Activated CD8-positive, alpha-beta memory T cell treated with anti-CD3 and anti-CD28 coated beads, Interleukin-2, amount 10 ng/mL, durations not matched to agents 7 days and 5 days (primary cell): ENCODE results near the gene TMEM202. TPM values are rescaled to one million over a fixed set of nuclear protein-coding genes. Genes with fewer than 3 reads are reported as not detected.
"Not testable (repeated sequence)": the region's sequence is repeated elsewhere in the genome, so short reads cannot be mapped to it uniquely, and the experiment has no call there.

ENCODE experiments used
- ATAC-seq: fragments of 150-1000 bp; cut with Tn5 transposase; one replicate; pipeline ENCODE4 v1.10.0; 2021; ENCODE audit warnings: moderate library complexity
- CTCF ChIA-PET: fragments of 350-600 bp; sonication (Branson Sonifier 250); formaldehyde crosslinking; loops from one replicate; lab custom pipeline; 2021; ENCODE audit warnings: antibody characterized with exemption; lab: Charles Lee
- DNase-seq: peaks from one replicate; pipeline ENCODE4 v3.0.0-alpha.2; 2020
- H3K27ac Mint-ChIP-seq: one replicate; pipeline ENCODE4 v1.8.0; 2021; ENCODE audit warnings: mild to moderate bottlenecking, mixed read lengths
- H3K27me3 Mint-ChIP-seq: one replicate; pipeline ENCODE4 v1.8.0; 2021; ENCODE audit warnings: mixed read lengths
- H3K36me3 Mint-ChIP-seq: one replicate; pipeline ENCODE4 v1.8.0; 2021; ENCODE audit warnings: mild to moderate bottlenecking, mixed read lengths
- H3K4me1 Mint-ChIP-seq: one replicate; pipeline ENCODE4 v1.8.0; 2021; ENCODE audit warnings: mixed read lengths
- H3K4me3 Mint-ChIP-seq: one replicate; pipeline ENCODE4 v1.8.0; 2021; ENCODE audit warnings: mild to moderate bottlenecking, moderate library complexity, mixed read lengths
- H3K9me3 Mint-ChIP-seq: one replicate; pipeline ENCODE4 v1.8.0; 2022; ENCODE audit warnings: low read depth, mixed read lengths
- total RNA-seq, 2 experiments: library from RNA; stranded (reverse); gene quantifications; one replicate each; pipeline ENCODE4 v1.2.3, GENCODE V29; 2021

TMEM202 gene
- total RNA-seq, 2 experiments from 2014 or later, result not detected

- no peaks in the 10 kb centered on the region for H3K9me3 Mint-ChIP-seq
- ATAC-seq (no peak), DNase-seq (no peak)
- no peaks in the 10 kb centered on the region for H3K27me3 Mint-ChIP-seq
- H3K36me3 Mint-ChIP-seq, result peaks cover 3% of the 10 kb centered on the region
- no peak overlapping the region for H3K27ac Mint-ChIP-seq
- no peak overlapping the region for H3K4me3 Mint-ChIP-seq
- H3K4me1 Mint-ChIP-seq, result peaks cover 48% of the 10 kb centered on the region
- CTCF ChIA-PET, result no interaction called here
Measured at GRCh38 chr15:72377331-72377730, 20.8 kb upstream of the TMEM202 start.

- CTCF ChIA-PET, H3K27ac Mint-ChIP-seq, ATAC-seq, H3K4me3 Mint-ChIP-seq, H3K9me3 Mint-ChIP-seq, H3K27me3 Mint-ChIP-seq, DNase-seq, H3K36me3 Mint-ChIP-seq: not testable (repeated sequence)
- peaks cover 33% of the 10 kb centered on the region for H3K4me1 Mint-ChIP-seq
Measured at GRCh38 chr15:72379106-72379505, 19.0 kb upstream of the TMEM202 start.

GRCh38 chr15:72379856-72380430 lies 18.2 kb upstream of the TMEM202 start:
- Mint-ChIP-seq H3K36me3 (no peaks in the 10 kb centered on the region), H3K9me3 (no peaks in the 10 kb centered on the region), H3K4me1 (peaks cover 25% of the 10 kb centered on the region), H3K27me3 (peaks cover 13% of the 10 kb centered on the region), H3K4me3 (no peak overlapping the region), H3K27ac (no peak overlapping the region)
- ATAC-seq, result no peak
- CTCF ChIA-PET, result no interaction called here
- no peak for DNase-seq

GRCh38 chr15:72380743-72381142 lies 17.4 kb upstream of the TMEM202 start:
- no peak for DNase-seq
- Mint-ChIP-seq H3K27ac (no peak overlapping the region), H3K27me3 (peaks cover 16% of the 10 kb centered on the region), H3K9me3 (no peaks in the 10 kb centered on the region), H3K4me3 (no peak overlapping the region), H3K4me1 (peaks cover 18% of the 10 kb centered on the region), H3K36me3 (no peaks in the 10 kb centered on the region)
- CTCF ChIA-PET, result no interaction called here
- no peak for ATAC-seq

GRCh38 chr15:72382146-72382545 lies 16.0 kb upstream of the TMEM202 start:
- H3K4me1 Mint-ChIP-seq, result peaks cover 11% of the 10 kb centered on the region
- CTCF ChIA-PET, result interaction anchor here (0.8 kb wide), 1 partner anchor 79 kb away, joined by 3 read pairs; no protein-coding TSS in a partner anchor
- H3K9me3 Mint-ChIP-seq, result no peaks in the 10 kb centered on the region
- no peaks in the 10 kb centered on the region for H3K36me3 Mint-ChIP-seq
- H3K4me3 Mint-ChIP-seq, result no peak overlapping the region
- peaks cover 16% of the 10 kb centered on the region for H3K27me3 Mint-ChIP-seq
- no peak for DNase-seq
- ATAC-seq, result no peak
- no peak overlapping the region for H3K27ac Mint-ChIP-seq

GRCh38 chr15:72387741-72388140 lies 10.4 kb upstream of the TMEM202 start:
- CTCF ChIA-PET, result no interaction called here
- DNase-seq (no peak), ATAC-seq (no peak)
- H3K9me3 Mint-ChIP-seq, result no peaks in the 10 kb centered on the region
- no peak overlapping the region for H3K4me3 Mint-ChIP-seq
- H3K4me1 Mint-ChIP-seq, result no peaks in the 10 kb centered on the region
- no peaks in the 10 kb centered on the region for H3K36me3 Mint-ChIP-seq
- no peak overlapping the region for H3K27ac Mint-ChIP-seq
- peaks cover 25% of the 10 kb centered on the region for H3K27me3 Mint-ChIP-seq

GRCh38 chr15:72389231-72389630 lies 8.9 kb upstream of the TMEM202 start:
- ATAC-seq, result no peak
- no peak for DNase-seq
- Mint-ChIP-seq H3K36me3 (no peaks in the 10 kb centered on the region), H3K4me1 (no peaks in the 10 kb centered on the region), H3K9me3 (no peaks in the 10 kb centered on the region), H3K27me3 (peaks cover 18% of the 10 kb centered on the region), H3K27ac (no peak overlapping the region), H3K4me3 (no peak overlapping the region)
- CTCF ChIA-PET, result no interaction called here

- H3K27ac Mint-ChIP-seq, H3K36me3 Mint-ChIP-seq, CTCF ChIA-PET, H3K4me3 Mint-ChIP-seq, H3K4me1 Mint-ChIP-seq, ATAC-seq, DNase-seq, H3K9me3 Mint-ChIP-seq: not testable (repeated sequence)
- H3K27me3 Mint-ChIP-seq, result peaks cover 35% of the 10 kb centered on the region
Measured at GRCh38 chr15:72396331-72396730, 1.8 kb upstream of the TMEM202 start.

- Mint-ChIP-seq H3K27ac (no peak overlapping the region), H3K4me1 (no peaks in the 10 kb centered on the region), H3K27me3 (peaks cover 50% of the 10 kb centered on the region), H3K9me3 (no peaks in the 10 kb centered on the region), H3K4me3 (no peak overlapping the region), H3K36me3 (no peaks in the 10 kb centered on the region)
- no peak for DNase-seq
- ATAC-seq, result no peak
- CTCF ChIA-PET, result no interaction called here
Measured at GRCh38 chr15:72398648-72399047, 543 bp downstream of the TMEM202 start.

- no peak for DNase-seq
- peaks cover 69% of the 10 kb centered on the region for H3K27me3 Mint-ChIP-seq
- no peaks in the 10 kb centered on the region for H3K9me3 Mint-ChIP-seq
- no peak for ATAC-seq
- H3K27ac Mint-ChIP-seq, result no peak overlapping the region
- H3K4me3 Mint-ChIP-seq, result no peak overlapping the region
- H3K4me1 Mint-ChIP-seq, result no peaks in the 10 kb centered on the region
- CTCF ChIA-PET, result no interaction called here
- no peaks in the 10 kb centered on the region for H3K36me3 Mint-ChIP-seq
Measured at GRCh38 chr15:72402726-72403125, 4.6 kb downstream of the TMEM202 start.

GRCh38 chr15:72404356-72404755 lies 6.3 kb downstream of the TMEM202 start:
- CTCF ChIA-PET, result interaction anchor here (0.5 kb wide), 1 partner anchor 41 kb away, joined by 3 read pairs; no protein-coding TSS in a partner anchor
- no peak for DNase-seq
- ATAC-seq, result no peak
- Mint-ChIP-seq H3K36me3 (no peaks in the 10 kb centered on the region), H3K9me3 (no peaks in the 10 kb centered on the region), H3K27me3 (peaks cover 69% of the 10 kb centered on the region), H3K4me1 (no peaks in the 10 kb centered on the region), H3K4me3 (no peak overlapping the region), H3K27ac (no peak overlapping the region)

GRCh38 chr15:72404841-72405240 lies 6.7 kb downstream of the TMEM202 start:
- no peak for ATAC-seq
- no peaks in the 10 kb centered on the region for H3K36me3 Mint-ChIP-seq
- CTCF ChIA-PET, result interaction anchor here (1.3 kb wide), 1 partner anchor 92 kb away, joined by 3 read pairs; no protein-coding TSS in a partner anchor

GRCh38 chr15:72406936-72407335 lies 8.8 kb downstream of the TMEM202 start:
- CTCF ChIA-PET, result no interaction called here
- Mint-ChIP-seq H3K9me3 (no peaks in the 10 kb centered on the region), H3K4me3 (no peak overlapping the region), H3K36me3 (no peaks in the 10 kb centered on the region), H3K27ac (no peak overlapping the region), H3K27me3 (peaks cover 73% of the 10 kb centered on the region), H3K4me1 (no peaks in the 10 kb centered on the region)
- DNase-seq (no peak), ATAC-seq (no peak)

More at GRCh38 chr15:72404841-72405240, 6.7 kb downstream of the TMEM202 start:
- no peak overlapping the region for H3K4me3 Mint-ChIP-seq
- H3K4me1 Mint-ChIP-seq, result no peaks in the 10 kb centered on the region
- no peak overlapping the region for H3K27ac Mint-ChIP-seq
- peaks cover 72% of the 10 kb centered on the region for H3K27me3 Mint-ChIP-seq
- DNase-seq, result no peak
- no peaks in the 10 kb centered on the region for H3K9me3 Mint-ChIP-seq

- Mint-ChIP-seq H3K4me3 (no peak overlapping the region), H3K27ac (no peak overlapping the region), H3K9me3 (no peaks in the 10 kb centered on the region), H3K4me1 (no peaks in the 10 kb centered on the region), H3K27me3 (peaks cover 48% of the 10 kb centered on the region), H3K36me3 (no peaks in the 10 kb centered on the region)
- DNase-seq, result no peak
- CTCF ChIA-PET, result no interaction called here
- ATAC-seq, result no peak
Measured at GRCh38 chr15:72411111-72411510, 13.0 kb downstream of the TMEM202 start.
